ENCODE results near the gene CACNA1H.

CACNA1H gene

DNA sequence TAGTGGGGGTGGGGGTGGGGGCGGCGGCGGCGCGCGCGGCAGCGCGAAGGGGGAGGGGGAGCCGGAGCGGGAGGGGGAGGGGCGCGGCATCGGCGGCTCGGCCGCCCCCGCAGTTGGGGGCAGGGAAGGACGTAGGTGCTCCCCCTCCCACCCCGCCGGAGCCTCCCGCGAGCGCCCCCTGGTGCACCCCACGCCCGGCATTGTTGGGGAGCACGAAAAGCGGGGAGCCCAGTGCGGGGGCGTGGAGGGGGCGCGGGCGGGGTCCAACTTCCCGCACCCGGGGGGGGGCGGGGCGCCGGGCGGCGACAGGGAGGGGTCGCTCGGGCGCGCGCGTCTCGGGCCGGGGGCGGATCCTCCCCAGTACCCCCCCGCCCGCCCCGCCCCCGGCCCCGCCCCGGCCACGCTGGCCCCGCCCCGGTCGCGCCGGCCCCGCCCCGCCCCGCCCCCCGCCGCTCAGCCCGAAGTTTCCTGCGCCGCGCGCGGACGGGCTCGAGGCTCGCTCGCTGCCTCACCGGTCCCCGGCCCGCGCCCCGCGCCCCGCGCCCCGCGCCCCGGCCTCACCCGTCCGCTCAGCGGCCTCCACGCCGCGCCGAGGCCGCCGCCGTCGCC is at the start of gene CACNA1H:
TSS of gene CACNA1H (plus strand) at position 456 of the 609 bp plus-strand sequence. CDS start 632 bp downstream, outside the sequence.
- DNase-seq (ENCODE audit: low spot score): peak; percentile 69

DNA sequence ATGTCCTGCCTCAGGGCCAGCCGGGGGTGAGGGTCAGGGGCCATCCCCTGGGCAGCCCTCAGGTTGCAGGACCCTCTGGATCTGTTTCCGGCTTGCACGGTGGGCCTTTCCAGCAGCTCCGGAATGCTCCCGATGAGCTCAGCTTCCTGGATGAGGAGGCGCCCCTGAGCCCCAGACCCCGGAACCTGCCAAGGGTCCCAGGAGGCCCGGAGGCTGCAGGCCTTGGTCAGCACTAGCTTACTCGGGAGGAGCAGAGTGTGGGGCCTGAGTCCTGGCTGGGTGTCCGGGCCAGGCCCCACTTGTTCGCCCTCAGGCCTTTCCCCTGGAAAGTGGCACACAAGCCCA is 49.3 kb upstream of the CACNA1H start:
- DNase-seq (ENCODE audit: low spot score): no peak

DNA sequence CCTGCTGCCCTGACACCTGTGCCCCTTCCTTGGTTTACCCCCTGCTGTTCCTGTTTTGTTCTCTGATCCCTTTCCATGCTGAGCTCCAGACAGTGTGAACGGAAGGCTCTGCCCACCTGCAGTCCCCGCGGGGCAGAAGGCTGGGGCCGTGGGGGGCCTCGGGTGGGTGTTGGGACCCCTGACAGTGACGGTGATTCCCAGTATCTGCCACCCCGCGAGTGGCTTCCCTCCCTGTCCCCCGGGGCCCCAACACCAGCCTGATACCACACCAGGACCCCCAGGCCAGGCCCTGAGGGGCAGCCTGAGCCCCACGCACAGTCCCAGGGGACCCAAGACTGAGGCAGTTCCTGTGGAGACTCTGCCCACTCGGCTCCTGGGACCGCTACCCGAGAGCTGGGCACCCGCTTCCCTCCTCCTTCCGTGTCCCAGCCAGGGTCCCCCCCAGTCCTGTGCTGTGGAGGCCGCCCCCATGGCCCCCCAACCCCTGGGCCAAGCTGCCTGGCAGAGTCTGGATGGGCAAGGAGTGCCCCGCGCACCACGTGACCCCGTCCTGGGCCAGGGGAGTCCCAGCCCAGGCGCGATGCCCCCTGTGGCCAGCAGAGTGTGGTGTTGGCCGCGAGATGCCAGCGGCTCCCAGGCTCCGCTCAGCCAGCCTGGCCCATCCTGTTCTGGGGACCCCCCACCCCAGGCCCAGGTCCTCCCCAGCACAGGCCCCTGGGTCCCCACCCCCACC is 46.9 kb upstream of the CACNA1H start:
- peak; percentile 95 for DNase-seq (ENCODE audit: low spot score)

DNA sequence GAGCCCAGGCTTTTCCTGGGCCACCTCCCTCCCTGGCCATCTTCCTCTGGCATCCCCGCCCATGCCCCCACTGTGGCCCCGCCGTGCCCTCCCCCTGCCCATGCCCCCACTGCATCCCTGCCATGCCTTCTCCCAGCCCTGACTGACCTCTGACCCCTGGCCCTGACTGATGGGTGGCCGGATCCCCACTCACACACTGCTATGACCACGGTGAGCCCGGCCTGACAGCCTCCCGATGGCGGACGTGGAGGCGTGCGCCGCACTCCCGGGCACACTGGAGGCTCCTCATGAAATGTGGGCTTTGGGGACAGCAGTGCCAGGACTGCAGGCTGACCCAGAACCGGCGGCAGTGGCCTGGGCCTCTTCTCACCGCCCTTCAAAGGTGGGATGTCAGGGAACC is 46.2 kb upstream of the CACNA1H start:
- DNase-seq (ENCODE audit: low spot score): no peak

DNA sequence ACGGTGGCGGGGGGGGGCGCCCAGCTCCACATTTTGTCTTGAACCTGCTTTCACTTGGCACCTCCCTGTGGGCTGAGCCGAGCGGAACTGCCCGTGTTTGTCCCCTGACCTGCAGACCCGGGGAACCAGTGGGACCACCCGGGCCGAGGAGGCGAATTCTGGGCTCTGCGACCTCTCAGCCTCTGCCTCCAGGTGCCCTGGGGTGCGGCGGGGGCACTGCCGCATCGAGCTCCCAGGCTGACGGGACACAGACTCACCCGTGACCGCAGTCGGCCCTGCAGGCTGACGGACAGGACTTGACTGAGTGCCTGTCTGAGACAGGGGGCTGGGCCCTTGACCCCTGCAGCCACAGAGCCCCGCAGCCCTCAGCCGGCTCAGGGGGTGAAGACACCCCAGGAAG is 45.8 kb upstream of the CACNA1H start:
- DNase-seq (ENCODE audit: low spot score): no peak

DNA sequence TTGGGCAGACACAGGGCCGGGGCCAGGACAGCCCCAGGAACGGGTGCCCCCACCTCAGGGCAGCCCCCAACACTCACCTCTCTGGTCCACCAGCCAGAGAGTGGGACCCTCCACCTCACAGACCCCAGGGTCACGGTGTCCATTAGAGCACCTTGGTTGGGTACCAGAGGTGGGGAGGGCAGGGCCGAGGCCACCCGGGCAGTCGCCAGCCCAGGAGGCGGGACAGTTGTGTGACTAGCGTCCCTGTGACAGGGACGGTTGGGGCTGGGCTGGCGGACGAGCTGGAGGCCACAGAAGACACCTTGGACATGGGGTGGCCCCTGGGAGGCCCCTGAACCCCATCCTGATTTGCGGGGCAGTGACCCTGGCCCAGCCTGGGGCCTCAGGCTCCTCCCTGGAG is 45.2 kb upstream of the CACNA1H start:
- no peak for DNase-seq (ENCODE audit: low spot score)

DNA sequence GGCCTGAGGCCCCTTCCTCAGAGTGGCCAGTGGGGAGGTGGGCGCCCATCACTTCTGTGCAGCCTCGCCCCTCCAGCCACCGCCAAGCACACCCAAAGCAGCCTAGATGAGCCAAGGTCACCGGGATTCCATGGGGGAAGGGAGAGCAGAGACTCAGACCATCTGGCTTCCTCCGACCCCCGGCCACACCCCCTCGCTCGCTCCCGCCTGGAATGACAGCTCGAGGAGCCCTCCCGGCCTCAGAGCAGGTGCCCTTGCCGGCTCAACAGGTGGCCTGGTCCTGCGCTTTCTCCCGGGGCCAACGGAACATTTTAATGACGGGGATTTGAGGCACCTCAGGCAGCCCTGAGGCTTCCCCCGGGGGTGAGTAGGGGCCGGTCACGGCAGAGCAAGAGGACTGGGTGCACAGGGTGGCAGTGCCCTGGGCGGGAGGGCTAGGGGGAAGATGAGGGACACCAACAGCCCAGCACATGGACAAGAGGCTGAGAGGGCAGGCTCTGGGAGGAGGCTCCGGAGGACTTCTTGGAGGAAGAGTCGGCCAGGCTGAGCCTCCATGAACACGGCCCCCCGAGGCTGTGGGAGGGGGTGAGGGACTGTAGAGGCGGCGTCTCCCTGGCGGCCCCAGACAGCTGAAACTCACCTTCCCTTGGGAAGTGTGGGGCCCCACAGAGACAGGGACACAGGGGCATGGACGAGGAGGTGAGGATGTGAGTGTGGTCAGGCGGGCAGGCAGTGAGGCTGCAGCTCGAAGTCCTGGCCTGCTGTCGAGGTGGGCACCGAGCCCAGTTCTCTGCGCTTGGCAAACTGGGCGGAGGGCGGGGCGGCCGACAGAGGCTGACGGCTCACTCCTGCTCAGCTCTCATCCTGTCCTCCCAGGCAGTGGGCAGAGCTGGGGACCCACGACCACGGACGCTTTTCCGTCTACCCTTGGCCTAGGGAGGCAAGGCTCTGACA is 44.3 kb upstream of the CACNA1H start:
- peak; percentile 75 for DNase-seq (ENCODE audit: low spot score)

DNA sequence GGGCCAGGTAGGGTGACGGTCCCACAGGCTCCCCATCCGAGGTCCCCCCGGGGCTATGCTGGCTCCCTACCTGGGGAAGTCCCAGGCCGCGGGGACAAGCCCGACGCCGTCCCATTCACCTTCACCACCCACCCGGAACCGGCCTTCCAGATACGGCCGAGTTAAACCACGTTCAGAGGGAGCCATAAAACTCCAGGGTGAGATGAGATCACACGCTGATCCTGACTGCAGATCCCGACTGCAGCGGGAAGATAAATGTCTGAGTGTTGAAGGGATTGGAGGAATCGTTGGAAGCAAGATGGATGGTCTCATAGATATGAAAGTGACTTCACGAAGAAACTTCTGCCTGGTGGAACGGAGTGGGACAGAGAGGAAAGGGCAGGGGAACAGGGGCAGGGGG is 43.3 kb upstream of the CACNA1H start:
- no peak for DNase-seq (ENCODE audit: low spot score)

DNA sequence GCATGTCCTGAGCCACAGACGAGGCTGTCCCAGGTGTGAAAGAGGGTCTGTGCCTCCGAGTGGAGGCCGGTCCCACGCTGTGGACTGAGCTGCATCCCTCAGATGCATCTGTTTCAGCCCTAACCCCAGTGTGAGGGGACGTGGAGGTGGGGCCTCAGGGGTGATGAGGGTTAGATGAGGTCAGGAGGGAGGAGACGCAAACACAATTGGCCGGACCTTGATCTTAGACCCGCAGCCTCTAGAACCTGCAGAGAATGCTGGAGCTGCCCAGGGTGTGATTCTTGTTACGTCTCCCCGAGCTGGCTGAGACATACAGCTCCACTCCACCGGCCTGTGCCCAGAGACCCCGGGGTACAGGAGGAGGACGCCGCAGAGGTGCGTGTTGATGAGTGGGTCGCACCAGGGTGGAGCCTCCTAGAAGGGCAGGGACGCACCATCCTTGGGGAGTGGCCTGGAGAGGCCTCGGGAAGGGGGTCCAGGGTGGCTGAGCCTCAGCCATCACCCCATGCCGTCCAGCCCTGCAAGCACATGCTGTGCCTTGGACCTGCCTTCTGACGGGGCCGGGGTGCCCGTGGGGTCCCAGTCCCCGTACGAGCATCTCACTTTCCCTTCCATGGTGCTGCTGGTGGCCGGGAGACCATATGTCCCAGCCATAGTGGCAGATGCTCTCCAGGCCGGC is 40.3 kb upstream of the CACNA1H start:
- no peak for DNase-seq (ENCODE audit: low spot score)

DNA sequence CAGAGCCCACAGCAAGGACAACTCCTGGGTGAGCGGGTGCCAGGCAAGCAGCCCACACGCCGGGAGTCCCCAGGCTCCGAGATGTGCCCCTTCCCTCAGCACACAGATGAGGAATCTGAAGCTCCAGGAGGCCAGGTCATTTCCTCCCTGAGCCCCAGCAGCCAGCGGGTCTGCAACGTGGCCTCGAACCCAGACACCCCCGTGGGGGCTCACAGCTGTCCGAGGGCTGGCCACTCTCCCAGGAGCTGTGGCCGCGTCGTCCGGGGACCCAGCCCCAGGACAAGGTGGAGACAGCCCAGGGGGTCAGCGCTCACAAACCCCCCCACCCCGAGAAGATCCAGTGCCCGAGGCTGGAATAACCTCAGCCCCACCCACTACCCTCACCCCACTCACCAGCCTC is 39.4 kb upstream of the CACNA1H start:
- DNase-seq (ENCODE audit: low spot score): no peak

DNA sequence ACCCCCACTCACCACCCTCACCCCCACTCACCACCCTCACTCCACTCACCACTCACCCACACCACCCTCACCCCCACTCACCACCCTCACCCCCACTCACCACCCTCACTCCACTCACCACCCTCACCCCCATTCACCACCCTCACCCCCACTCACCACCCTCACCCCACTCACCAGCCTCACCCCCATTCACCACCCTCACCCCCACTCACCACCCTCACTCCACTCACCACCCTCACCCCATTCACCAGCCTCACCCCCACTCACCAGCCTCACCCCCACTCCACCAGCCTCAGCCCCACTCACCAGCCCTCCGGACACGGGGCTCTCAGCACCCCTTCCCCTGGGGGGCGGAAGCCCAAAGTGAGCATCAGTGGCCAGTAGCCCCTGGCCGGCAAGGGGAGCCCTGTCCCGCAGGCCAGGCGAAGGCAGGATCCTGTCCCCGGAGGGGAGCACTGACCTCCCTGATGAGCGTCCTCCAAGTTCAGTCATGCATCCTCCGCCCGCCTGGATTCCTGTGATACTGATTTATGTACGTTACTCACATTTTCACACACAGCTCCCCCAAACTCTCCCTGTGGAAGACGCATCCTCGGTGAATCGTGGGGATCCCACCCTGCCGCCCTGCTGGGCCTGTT is 38.9 kb upstream of the CACNA1H start:
- no peak for DNase-seq (ENCODE audit: low spot score)

DNA sequence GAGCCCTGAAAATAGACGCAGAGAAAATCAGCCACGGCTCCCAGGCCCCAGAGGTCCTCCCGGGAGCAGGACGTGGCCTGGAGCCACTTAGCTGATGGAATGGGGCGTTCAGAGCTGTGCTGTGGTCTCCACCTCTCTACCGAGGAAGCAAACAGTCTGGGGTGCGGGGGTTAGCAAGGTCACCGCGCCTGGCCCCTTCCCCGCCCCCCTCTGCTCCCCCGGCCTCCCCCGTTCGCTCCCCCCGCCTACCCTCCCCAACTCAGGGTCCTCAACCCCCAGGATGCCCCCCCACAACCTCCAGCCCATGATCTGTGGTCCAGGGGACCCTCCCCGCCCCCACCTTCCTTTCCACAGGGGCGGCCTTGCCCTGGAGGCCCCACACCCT is 36.2 kb upstream of the CACNA1H start:
- DNase-seq (ENCODE audit: low spot score): no peak

DNA sequence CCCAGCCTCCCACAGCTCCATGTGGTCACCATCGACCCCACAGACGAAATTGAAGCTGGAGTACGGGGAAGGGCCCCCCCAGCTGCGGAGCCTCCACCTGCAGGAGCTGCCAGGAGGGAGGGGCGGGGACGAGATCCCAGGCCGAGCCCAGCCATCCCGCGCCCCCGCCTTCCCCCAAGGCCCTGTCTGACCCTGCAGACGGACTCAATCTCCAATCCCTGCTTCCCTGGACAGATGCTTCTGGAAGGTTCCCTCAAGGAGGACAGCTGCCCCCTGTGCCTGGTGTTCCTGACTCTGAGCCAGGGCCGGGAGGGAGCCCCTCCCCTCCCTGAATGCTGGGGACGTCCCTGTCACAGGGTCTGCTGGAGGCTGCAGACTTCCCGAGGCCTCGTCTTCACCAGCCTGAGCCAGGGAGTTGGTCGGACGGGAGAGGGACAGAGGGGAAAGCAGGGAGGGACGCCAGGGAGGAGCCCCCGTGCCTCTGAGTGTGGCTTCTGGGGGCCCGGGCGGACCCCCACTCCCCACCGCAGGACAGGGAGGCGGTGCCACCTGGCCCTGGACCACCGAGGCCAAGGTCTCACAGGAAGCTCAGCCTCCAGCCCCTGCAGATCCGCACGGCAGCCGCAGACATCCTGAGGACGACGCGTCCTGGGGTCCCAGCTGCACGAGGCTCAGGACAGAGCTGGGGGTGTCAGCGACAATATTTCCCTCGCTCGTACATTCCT is 35.6 kb upstream of the CACNA1H start:
- DNase-seq (ENCODE audit: low spot score): no peak

DNA sequence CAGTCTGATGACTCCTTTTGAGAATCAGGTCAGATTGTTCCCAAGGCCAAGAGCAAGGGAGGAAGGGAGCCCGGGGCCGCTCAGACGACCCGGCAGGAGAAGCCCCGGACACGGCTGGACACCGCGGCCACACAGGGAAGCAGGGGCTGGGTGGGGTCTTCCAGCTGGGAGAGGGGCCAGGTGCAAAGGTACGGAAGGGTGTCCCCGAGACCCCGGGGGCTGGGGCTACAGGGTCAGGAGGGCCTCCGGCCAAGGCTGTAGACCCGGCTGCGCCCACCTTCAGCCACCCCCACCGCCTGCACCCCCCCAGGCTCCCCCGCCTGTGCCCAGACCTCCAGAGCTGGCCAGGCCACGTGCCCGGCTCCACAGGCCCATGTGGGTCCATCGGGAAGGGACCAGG is 35.0 kb upstream of the CACNA1H start:
- DNase-seq (ENCODE audit: low spot score): no peak

DNA sequence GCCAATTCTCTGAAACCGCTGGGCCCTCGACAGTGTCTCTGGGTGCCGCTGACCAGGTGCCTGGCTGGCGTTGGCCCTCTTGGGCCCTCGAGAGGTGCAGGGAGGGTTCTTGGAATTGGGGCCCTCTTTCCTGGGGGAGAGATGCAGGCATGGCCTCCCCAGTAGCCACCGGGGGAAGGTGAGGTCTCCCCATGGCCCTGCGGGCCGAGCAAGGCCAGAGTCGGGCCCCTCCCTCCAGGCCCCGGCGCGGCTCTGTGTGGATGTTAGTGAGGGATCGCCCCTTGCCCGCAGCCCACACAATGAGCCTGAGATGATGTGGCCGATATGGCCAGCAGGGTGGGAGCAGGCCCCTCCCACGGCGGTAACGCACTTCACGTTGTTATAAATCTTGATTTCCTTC is 33.8 kb upstream of the CACNA1H start:
- no peak for DNase-seq (ENCODE audit: low spot score)

DNA sequence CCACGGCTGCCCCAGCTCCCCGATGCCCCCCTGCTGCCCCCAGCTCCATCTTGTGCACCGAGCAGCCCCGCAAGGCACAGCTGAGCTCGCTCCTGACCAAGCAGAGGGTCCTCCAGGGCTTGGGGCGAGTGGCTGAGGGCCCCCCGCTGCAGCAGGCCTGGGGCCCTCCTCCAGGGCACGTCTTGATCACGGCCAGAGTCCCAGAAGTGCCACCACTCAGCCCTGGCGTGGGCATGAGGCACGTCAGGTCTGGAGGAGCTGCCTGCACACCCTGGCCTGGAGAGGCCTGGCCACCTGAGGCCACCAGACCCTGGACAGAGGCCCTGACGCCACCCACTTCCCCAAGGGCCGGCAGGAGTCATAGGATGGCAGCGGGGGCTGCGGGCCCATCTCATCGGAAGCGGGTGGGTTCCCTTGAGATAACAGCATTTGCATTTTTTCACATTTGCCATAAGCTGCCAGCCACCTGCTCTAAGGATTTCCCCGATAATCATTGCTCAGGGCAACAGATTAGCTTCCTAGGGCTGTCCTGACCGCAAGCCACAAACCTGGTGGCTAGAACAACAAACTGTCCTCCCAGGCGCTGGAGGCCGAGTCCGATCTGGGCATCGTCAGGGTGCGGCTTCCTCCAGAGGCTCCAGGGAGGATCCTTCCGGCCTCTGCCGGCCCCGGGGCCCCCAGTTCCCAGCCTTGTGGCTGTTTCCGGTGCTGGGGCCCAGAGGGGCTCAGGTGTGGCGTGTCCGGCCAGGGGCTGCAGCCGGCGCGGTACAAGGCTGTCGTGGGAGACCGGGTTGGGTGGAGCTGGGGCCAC is 32.9 kb upstream of the CACNA1H start:
- DNase-seq (ENCODE audit: low spot score): no peak

DNA sequence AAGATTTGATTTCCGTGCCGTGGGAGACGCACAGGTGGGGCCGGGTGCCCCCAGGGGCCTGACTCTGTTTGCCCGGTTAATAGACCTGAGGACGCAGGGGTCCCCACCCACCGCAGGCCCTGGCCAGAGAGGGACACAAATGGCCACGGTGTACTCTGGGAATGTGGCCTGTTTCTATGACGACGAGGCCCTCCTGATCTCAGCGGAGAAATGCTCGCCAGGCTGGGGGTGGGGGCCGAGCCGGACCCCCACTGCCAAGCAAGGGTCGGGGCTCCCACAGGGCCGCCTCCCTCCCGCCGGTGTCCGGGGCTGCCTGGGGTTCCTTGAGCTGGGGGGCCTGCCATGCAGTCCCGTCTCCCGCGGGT is 32.3 kb upstream of the CACNA1H start:
- no peak for DNase-seq (ENCODE audit: low spot score)

DNA sequence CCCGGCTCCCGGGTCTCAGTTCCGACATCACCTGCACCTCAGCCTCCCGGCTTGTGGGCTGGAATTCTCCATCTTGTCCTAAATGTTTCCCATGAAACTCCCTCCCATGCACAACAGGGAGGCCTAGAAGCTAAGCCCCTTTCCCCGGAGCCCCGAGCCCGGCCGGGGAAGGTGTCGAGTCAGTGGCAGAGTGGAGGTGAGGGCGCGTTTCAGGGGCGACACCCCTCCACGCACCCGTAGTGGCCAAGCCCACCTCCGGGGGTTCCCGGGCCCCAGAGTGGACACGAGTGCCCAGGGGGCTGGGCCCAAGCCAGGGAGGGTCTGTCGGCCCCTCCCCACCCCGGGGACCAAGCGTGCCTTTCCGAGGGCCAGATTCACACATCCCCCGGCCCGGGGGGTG is 31.9 kb upstream of the CACNA1H start:
- no peak for DNase-seq (ENCODE audit: low spot score)

DNA sequence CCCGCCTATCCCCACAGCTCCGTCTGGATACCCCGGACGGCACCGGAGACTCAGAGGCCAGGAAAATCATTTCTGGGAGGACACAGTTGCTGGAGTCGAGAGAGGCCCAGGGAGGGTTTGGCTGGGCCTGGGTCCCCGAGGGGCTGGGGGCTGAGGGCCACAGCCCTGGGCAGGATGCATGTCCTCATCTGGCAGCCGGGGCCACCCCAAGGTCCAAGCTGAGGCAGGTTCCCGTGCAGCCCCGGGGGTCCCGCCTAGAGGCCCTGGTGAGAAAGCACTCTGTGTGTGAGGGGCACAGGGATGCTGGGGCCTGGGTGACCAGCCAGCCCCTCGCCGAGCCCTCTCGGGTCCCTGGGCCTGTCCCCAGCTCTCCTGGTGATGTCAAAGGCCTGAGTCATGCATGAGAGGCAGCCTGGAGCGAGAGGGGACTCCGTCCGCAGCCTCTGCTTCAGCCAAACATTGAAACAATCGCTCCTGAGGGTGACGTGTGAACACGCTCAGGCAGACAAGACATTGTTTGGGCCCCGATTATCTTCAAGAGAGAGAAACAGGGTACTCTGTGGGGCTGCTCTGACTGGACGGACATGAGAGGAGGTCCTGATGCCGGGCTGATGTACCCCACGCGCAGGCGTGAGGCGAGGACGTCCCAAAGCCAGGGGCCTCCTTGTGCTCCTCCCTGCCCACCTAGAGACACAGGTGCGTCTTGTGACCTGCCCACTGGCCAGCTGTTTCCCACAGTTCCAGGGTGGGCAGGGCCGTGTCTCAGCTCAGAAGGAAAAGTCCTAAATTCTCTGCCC is 31.1 kb upstream of the CACNA1H start:
- DNase-seq (ENCODE audit: low spot score): no peak

DNA sequence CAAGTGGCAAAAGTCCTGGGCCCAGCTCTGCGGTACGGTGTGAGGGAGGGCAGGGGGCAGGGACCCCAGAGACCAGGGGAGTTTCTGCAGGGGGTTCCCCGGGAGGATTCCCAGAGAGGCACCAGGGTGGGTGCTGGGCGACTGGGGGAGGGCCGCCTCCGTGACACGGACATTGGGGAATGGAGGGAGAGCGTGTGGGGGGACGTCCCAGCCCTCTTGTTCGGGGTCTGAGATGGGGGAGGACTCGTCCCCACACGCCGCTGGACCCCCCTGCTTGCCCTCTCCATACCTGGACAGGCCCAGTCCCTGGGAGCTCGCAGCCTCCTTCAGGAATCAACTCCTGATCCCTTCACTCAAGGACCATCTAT is 30.5 kb upstream of the CACNA1H start:
- no peak for DNase-seq (ENCODE audit: low spot score)
